SJSA1 (cell line): ENCODE results near the gene SRSF11. TPM values are rescaled to one million over a fixed set of nuclear protein-coding genes. Genes with fewer than 3 reads are reported as not detected.
"Not testable (repeated sequence)": the region's sequence is repeated elsewhere in the genome, so short reads cannot be mapped to it uniquely, and the experiment has no call there.

ENCODE experiments used
- DNase-seq, 2 experiments: peaks; one replicate each; pipeline ENCODE4 v3.0.0-alpha.2; 2015 to 2020; ENCODE audit warnings: low spot score in 2 of 2, low read depth in 1 of 2
- H3K27ac ChIP-seq: fragments of 250-450 bp; sonication (Bioruptor Pico); 2 replicates; pipeline ENCODE4 v1.5.1; 2020; ENCODE audit warnings: mild to moderate bottlenecking, moderate library complexity
- H3K27me3 ChIP-seq: fragments of 250-450 bp; sonication (Bioruptor Pico); replicated peaks from 2 replicates; pipeline ENCODE4 v1.5.1; 2020; ENCODE audit warnings: mild to moderate bottlenecking, moderate library complexity
- H3K36me3 ChIP-seq: fragments of 250-450 bp; sonication (Bioruptor Pico); 2 replicates; pipeline ENCODE4 v1.5.1; 2020; ENCODE audit warnings: mild to moderate bottlenecking
- H3K4me1 ChIP-seq: fragments of 250-450 bp; sonication (Bioruptor Pico); replicated peaks from 2 replicates; pipeline ENCODE4 v1.6.1; 2021; ENCODE audit warnings: mild to moderate bottlenecking
- H3K4me3 ChIP-seq: fragments of 250-450 bp; sonication (Bioruptor Pico); 2 replicates; pipeline ENCODE4 v1.5.1; 2020; ENCODE audit warnings: mild to moderate bottlenecking
- H3K9me3 ChIP-seq: fragments of 250-450 bp; sonication (Bioruptor Pico); replicated peaks from 2 replicates; pipeline ENCODE4 v1.5.1; 2020; ENCODE audit warnings: mild to moderate bottlenecking
- total RNA-seq: library from RNA; depleted of rRNA; stranded (reverse); fragments of >200 nt; shearing (Covaris generic); gene quantifications from 2 replicates; pipeline ENCODE4 v1.2.3, GENCODE V29; 2014

The SRSF11 gene
- total RNA-seq, 1 experiment from 2014 or later = 114 TPM

DNA sequence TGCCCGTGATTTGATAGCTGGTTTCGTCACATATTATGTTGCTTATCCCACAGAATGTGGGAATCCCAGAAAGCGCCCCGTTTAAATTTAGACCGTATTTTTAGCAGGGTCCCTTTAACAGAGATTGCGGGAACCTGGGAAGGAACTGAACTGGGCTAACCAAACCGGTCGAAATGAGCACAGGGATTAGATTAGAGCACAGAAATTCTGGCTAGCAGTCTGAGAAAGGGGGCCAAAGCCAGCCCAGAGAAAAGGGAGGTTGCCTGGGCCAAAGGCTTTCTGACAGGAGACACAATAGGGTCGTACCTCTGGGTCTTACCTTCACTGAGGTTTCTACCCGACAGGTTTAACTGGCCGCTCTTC is 16.1 kb upstream of the SRSF11 start:
- Histone ChIP-seq H3K4me3 (peak overlapping the region; percentile 57), H3K27ac (peak overlapping the region; percentile 87), H3K4me1 (no peaks in the 10 kb centered on the region), H3K9me3 (no peaks in the 10 kb centered on the region), H3K36me3 (peaks cover 25% of the 10 kb centered on the region), H3K27me3 (no peaks in the 10 kb centered on the region)
- DNase-seq = no peak

DNA sequence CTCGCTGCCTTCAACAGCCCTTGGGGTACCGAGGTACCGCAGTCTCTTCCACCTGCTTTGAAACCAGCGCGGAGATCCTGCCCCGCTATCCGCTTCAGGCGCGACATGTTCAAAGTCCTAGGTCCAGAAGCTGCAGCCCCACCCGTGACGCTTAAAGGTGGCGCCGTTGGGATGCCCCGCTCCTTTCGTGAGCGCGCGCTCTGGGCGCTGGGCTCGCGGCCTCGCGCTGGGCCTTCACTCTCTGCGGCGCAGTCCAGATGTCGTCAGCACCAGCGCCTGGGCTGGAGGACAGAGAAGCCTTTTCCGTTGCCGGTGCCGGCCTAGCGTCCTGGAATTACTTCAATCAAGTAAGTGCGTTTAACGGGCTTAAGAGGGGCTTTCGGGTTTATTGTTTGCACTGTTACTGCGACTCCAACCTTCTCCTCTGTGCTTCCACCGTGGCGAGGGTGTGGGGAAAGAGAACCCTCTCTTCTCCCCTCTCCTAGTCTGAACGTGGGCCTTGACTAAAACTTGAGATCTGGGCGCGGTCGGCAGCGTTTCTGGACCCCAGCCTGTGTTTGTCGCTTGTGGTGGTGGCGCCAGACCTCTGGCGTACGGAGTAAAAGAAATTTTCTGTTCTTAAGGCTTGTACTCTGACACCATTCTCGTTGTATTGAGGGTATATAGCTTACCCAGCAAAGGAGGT is 15.6 kb upstream of the SRSF11 start, which contains the start of gene LRRC40:
TSS of gene LRRC40 (minus strand) at position 146 of the 685 bp plus-strand sequence. CDS start at position 107, 39 bp downstream.
- DNase-seq = peak; percentile 94 to 97
- Histone ChIP-seq H3K36me3 (peaks cover 28% of the 10 kb centered on the region), H3K27ac (peak within 1 kb of the TSS; percentile 87), H3K4me3 (peak within 1 kb of the TSS; percentile 57), H3K9me3 (no peaks in the 10 kb centered on the region), H3K4me1 (no peaks in the 10 kb centered on the region), H3K27me3 (no peaks in the 10 kb centered on the region)

DNA sequence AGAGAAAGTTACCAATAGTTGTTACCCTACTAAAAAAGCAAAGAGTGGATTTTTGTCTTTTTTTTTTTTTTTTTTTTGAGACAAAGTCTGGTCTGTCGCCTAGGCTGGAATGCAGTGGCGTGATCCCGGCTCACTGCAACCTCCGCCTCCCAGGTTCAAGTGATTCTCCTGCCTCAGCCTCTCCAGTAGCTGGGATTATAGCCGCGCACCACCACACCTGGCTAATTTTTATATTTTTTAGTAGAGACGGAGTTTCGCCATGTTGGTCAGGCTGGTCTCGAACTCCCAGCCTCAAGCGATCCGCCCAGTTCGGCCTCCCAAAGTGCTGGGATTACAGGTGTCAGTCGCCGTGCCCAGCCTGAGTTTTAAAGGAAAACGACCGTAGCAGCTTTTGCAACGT is 14.3 kb upstream of the SRSF11 start:
- not testable (repeated sequence) for H3K9me3 ChIP-seq, H3K4me1 ChIP-seq, H3K27ac ChIP-seq, H3K27me3 ChIP-seq, DNase-seq
- peaks cover 34% of the 10 kb centered on the region for H3K36me3 ChIP-seq
- peak overlapping the region; percentile 57 for H3K4me3 ChIP-seq

DNA sequence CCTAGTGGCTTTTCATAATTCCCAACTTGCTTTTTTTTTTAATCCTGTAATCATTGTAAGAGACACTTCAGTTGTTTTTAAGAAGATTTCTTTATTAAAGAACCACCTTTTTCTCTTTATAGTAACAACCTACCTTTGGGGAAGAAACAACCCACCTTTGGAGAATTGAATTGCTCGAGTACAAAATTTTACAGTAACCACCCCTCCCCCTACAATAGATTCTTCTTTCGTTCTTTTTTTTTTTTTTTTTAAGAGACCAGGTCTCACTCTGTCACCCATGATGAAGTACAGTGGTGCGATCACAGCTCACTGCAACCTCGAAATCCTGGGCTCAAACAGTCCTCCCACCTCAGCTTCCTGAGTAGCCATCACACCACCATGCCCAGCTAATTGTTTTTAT is 13.7 kb upstream of the SRSF11 start:
- Histone ChIP-seq H3K4me1 (no peaks in the 10 kb centered on the region), H3K36me3 (peaks cover 37% of the 10 kb centered on the region), H3K9me3 (no peaks in the 10 kb centered on the region), H3K4me3 (no peak overlapping the region), H3K27me3 (no peaks in the 10 kb centered on the region), H3K27ac (no peak overlapping the region)
- no peak for DNase-seq

- DNase-seq = no peak
- no peak overlapping the region for H3K27ac ChIP-seq
- no peaks in the 10 kb centered on the region for H3K9me3 ChIP-seq
- peaks cover 38% of the 10 kb centered on the region for H3K36me3 ChIP-seq
- no peak overlapping the region for H3K4me3 ChIP-seq
- H3K27me3 ChIP-seq = no peaks in the 10 kb centered on the region
- H3K4me1 ChIP-seq = no peaks in the 10 kb centered on the region
Observed at GRCh38 chr1:70208292-70208691, 12.9 kb upstream of the SRSF11 start.

- H3K36me3 ChIP-seq = peaks cover 42% of the 10 kb centered on the region
- no peaks in the 10 kb centered on the region for H3K9me3 ChIP-seq
- no peaks in the 10 kb centered on the region for H3K27me3 ChIP-seq
- no peak overlapping the region for H3K27ac ChIP-seq
- DNase-seq = no peak
- H3K4me1 ChIP-seq = no peaks in the 10 kb centered on the region
- no peak overlapping the region for H3K4me3 ChIP-seq
Observed at GRCh38 chr1:70210820-70211219, 10.4 kb upstream of the SRSF11 start.

DNA sequence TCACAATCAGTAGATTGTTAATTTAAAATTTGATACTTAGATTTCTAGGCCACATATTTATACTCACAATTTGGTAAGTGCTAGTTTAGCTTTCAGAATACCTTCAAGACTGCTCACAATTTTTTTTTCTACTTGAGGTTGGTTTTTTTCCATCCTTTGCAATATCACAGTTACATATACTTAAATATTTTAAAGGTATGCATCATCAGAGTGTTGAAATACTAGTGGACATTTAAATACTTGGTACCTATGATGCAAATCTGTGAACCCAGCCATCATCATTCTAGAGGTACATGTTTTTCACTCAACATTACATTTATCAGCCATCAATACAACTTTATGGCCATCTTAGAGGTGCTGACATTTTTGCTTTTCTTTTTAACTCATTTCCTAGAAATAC is 9.6 kb upstream of the SRSF11 start:
- Histone ChIP-seq H3K4me3 (no peak overlapping the region), H3K4me1 (no peaks in the 10 kb centered on the region), H3K27me3 (no peaks in the 10 kb centered on the region), H3K27ac (no peak overlapping the region), H3K36me3 (peaks cover 42% of the 10 kb centered on the region), H3K9me3 (no peaks in the 10 kb centered on the region)
- no peak for DNase-seq

DNA sequence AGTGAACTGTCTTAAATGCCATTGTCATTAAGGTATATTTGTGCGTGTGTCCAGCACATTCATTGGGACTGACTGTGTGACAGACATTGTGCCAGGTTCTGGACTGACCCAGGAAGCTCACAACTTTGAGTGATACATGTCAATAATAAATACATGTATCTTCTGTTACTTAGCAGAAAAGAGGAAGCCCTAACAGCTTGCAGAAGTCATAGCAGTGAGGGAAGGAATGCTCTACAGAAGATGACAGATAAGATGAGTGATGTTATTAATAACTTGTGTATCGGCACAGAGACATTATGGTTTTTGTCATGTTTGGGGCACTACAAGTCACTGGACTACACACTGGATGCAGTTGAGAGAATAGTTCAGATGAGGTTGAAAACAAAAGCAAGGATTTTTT is 1.2 kb upstream of the SRSF11 start:
- Histone ChIP-seq H3K27ac (no peak overlapping the region), H3K9me3 (no peaks in the 10 kb centered on the region), H3K27me3 (no peaks in the 10 kb centered on the region), H3K4me1 (peaks cover 4% of the 10 kb centered on the region; the same call in 1 of the 2 replicates), H3K36me3 (peaks cover 53% of the 10 kb centered on the region), H3K4me3 (no peak overlapping the region)
- DNase-seq = no peak

GRCh38 chr1:70220517-70221237 is 503 bp upstream of the SRSF11 start:
- no peaks in the 10 kb centered on the region for H3K27me3 ChIP-seq
- peak overlapping the region; percentile 16; the same call in 1 of the 2 replicates for H3K27ac ChIP-seq
- H3K4me1 ChIP-seq = peaks cover 4% of the 10 kb centered on the region; the same call in 1 of the 2 replicates
- no peaks in the 10 kb centered on the region for H3K9me3 ChIP-seq
- peaks cover 54% of the 10 kb centered on the region for H3K36me3 ChIP-seq
- peak overlapping the region; percentile 78 for H3K4me3 ChIP-seq
- DNase-seq = peak in 1 of 2 experiments; percentile 4

DNA sequence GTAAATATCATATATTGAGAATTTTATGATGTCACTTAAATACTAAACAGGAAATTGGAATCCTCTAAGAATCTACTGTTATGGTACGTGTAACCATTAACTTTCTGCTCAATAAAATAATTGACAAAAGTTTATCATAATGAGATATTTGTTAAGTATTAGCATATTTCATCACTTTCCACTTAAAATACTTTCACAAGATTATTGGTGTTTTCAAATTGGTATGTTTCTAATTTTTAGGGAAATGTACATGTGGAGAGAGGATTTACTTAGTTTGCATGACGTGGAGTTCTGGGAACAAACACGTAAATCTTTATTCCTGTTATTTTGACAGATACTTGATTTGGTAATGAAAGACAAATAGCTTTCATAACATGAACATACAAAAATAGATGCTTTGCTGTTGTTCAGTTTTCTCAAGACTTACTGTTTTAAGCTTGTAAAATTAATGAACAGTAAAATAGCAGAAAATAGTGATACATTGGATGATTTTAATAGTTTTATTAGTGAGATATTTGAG is 1.6 kb downstream of the SRSF11 start:
- Histone ChIP-seq H3K4me1 (peaks cover 4% of the 10 kb centered on the region; the same call in 1 of the 2 replicates), H3K27ac (no peak overlapping the region), H3K36me3 (peaks cover 63% of the 10 kb centered on the region), H3K9me3 (no peaks in the 10 kb centered on the region), H3K4me3 (peak overlapping the region; percentile 78), H3K27me3 (no peaks in the 10 kb centered on the region)
- no peak for DNase-seq

DNA sequence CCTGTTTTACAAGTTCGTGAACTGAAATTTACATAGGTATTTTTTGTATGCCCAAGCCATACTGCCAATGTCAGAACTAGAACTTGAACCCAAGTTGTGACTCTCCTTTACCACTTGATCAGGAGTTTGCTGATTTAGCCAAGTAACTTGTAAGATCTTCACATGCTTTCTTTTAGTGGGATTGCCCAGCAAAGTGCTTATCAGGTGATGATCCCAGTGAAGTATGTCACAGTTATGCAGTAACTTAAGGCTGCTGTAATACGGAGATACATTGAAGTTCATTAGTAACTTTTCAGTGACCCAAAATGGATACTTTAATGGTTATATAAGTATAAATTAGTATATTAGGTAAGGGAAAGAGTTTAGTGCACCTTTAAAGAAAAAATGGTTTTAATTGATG is 3.8 kb downstream of the SRSF11 start:
- no peak overlapping the region for H3K27ac ChIP-seq
- no peak for DNase-seq

DNA sequence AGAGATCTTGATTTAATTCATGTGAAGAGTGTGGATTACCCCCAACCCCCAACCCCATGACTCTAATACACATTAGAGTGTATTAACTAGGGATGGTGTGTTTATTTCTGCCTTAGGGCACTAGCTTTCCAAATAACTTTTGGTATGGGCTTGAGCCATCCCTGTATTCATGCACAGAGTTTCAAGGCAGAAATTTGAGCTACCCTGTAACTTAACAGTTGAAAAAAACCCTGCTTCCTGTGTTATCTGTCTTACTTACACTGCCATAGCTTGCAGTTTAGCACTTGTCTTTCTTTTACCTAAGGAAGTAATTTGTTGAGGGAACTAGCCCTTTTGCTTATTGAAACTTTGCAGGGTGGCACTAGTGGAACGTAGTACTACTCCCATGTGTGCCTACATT is 6.3 kb downstream of the SRSF11 start:
- no peaks in the 10 kb centered on the region for H3K27me3 ChIP-seq
- no peak overlapping the region for H3K27ac ChIP-seq
- peaks cover 91% of the 10 kb centered on the region for H3K36me3 ChIP-seq
- H3K4me1 ChIP-seq = peaks cover 4% of the 10 kb centered on the region; the same call in 1 of the 2 replicates
- H3K9me3 ChIP-seq = no peaks in the 10 kb centered on the region
- no peak overlapping the region for H3K4me3 ChIP-seq
- DNase-seq = no peak

More for the DNA sequence above, 3.8 kb downstream of the SRSF11 start:
- no peaks in the 10 kb centered on the region for H3K27me3 ChIP-seq
- H3K9me3 ChIP-seq = no peaks in the 10 kb centered on the region
- H3K4me3 ChIP-seq = no peak overlapping the region
- peaks cover 4% of the 10 kb centered on the region; the same call in 1 of the 2 replicates for H3K4me1 ChIP-seq
- peaks cover 79% of the 10 kb centered on the region for H3K36me3 ChIP-seq

- Histone ChIP-seq H3K4me1 (no peaks in the 10 kb centered on the region; the same call in 1 of the 2 replicates), H3K4me3 (no peak overlapping the region), H3K36me3 (peaks cover 89% of the 10 kb centered on the region), H3K9me3 (no peaks in the 10 kb centered on the region), H3K27me3 (no peaks in the 10 kb centered on the region), H3K27ac (no peak overlapping the region)
- DNase-seq = no peak
Observed at GRCh38 chr1:70228670-70229069, 7.5 kb downstream of the SRSF11 start.

GRCh38 chr1:70231475-70231874 is 10.3 kb downstream of the SRSF11 start:
- Histone ChIP-seq H3K4me3 (no peak overlapping the region), H3K9me3 (no peaks in the 10 kb centered on the region), H3K4me1 (no peaks in the 10 kb centered on the region), H3K27me3 (no peaks in the 10 kb centered on the region), H3K27ac (no peak overlapping the region), H3K36me3 (peaks cover 94% of the 10 kb centered on the region)
- no peak for DNase-seq
